H1 (cell line): ENCODE measurements around the gene PRRC1. TPM values are rescaled to one million over a fixed set of nuclear protein-coding genes. Genes with fewer than 3 reads are reported as not detected.

Experiments
- CTCF ChIA-PET: fragments of 300-600 bp; sonication (Branson Sonifier 250); formaldehyde crosslinking; loops from one replicate; lab custom pipeline; 2021; ENCODE audit not compliant: partially characterized antibody; lab: Charles Lee
- POLR2A ChIA-PET: fragments of 300-600 bp; sonication (Branson Sonifier 250); formaldehyde crosslinking; loops from one replicate; lab custom pipeline; 2021; ENCODE audit warnings: inconsistent platforms; ENCODE audit not compliant: partially characterized antibody; lab: Charles Lee
- DNase-seq, 2 experiments: peaks; one replicate each; pipeline versions ENCODE4 v3.0.0 to v3.0.0-alpha.2; 2010 to 2022; ENCODE audit warnings: low spot score in 2 of 2, low read depth in 1 of 2, mixed read lengths in 1 of 2
- FAIRE-seq: peaks from 2 replicates; lab custom pipeline; 2011; peaks lifted over from hg19 to GRCh38; lab: Jason Lieb, UNC
- H2AFZ ChIP-seq: 2 replicates; pipeline ENCODE4 v1.8.1; 2012; ENCODE audit warnings: low read length, inconsistent platforms
- H2AK5ac ChIP-seq: 2 replicates; pipeline ENCODE4 v1.6.1; 2013; ENCODE audit warnings: low read depth, low read length
- H2BK120ac ChIP-seq: replicated peaks from 2 replicates; pipeline ENCODE3; 2013; ENCODE audit warnings: low read depth, low read length, inconsistent platforms
- H2BK12ac ChIP-seq: 2 replicates; pipeline ENCODE4 v1.6.1; 2013; ENCODE audit warnings: low read depth, low read length
- H2BK15ac ChIP-seq: 2 replicates; pipeline ENCODE4 v1.6.1; 2013; ENCODE audit warnings: low read length
- H2BK20ac ChIP-seq: 2 replicates; pipeline ENCODE4 v1.6.1; 2013; ENCODE audit warnings: low read length
- H2BK5ac ChIP-seq: 2 replicates; pipeline ENCODE4 v1.6.1; 2013; ENCODE audit warnings: low read depth, low read length
- H3K14ac ChIP-seq: 2 replicates; pipeline ENCODE4 v1.6.1; 2013; ENCODE audit warnings: inconsistent platforms; ENCODE audit not compliant: insufficient read length
- H3K18ac ChIP-seq: 2 replicates; pipeline ENCODE4 v1.6.1; 2013; ENCODE audit warnings: low read length; ENCODE audit errors: extremely low read depth
- H3K23ac ChIP-seq: 2 replicates; pipeline ENCODE4 v1.6.1; 2013; ENCODE audit warnings: inconsistent platforms; ENCODE audit not compliant: insufficient read length
- H3K23me2 ChIP-seq: 2 replicates; pipeline ENCODE4 v1.6.1; 2013; ENCODE audit warnings: low read depth, low read length
- H3K27ac ChIP-seq: 2 replicates; pipeline ENCODE4 v1.6.1; 2011; ENCODE audit warnings: low read depth, low read length, inconsistent platforms
- H3K27me3 ChIP-seq, 4 experiments: replicated peaks in 1 of 4; 1 replicate in 1 of 4; 2 replicates in 3 of 4; pipeline versions ENCODE4 v1.6.1 to v1.8.1; 2011 to 2013; ENCODE audit warnings: low read length in 3 of 4, mild to moderate bottlenecking in 3 of 4, inconsistent platforms in 2 of 4, mixed read lengths in 2 of 4, moderate library complexity in 1 of 4; ENCODE audit not compliant: control insufficient read depth in 3 of 4, insufficient read depth in 3 of 4; ENCODE audit errors: extremely low read depth in 1 of 4
- H3K36me3 ChIP-seq, 4 experiments: 2 replicates each; pipeline versions ENCODE4 v1.6.1 to v1.8.1; 2011 to 2013; ENCODE audit warnings: mild to moderate bottlenecking in 4 of 4, low read length in 3 of 4, moderate library complexity in 2 of 4, control low read depth in 1 of 4, inconsistent platforms in 1 of 4; ENCODE audit not compliant: insufficient read depth in 4 of 4, control insufficient read depth in 2 of 4
- H3K4ac ChIP-seq: replicated peaks from 2 replicates; pipeline ENCODE3; 2013; ENCODE audit warnings: low read length, low read depth, mixed read lengths, inconsistent platforms; ENCODE audit not compliant: insufficient read length
- H3K4me1 ChIP-seq, 4 experiments: replicated peaks in 1 of 4; 1 replicate in 1 of 4; 2 replicates in 3 of 4; pipeline versions ENCODE4 v1.6.1 to v1.8.1; 2011 to 2013; ENCODE audit warnings: low read length in 3 of 4, inconsistent platforms in 2 of 4, mixed read lengths in 1 of 4; ENCODE audit not compliant: insufficient read depth in 4 of 4, control insufficient read depth in 3 of 4
- H3K4me2 ChIP-seq, 2 experiments: 2 replicates each; pipeline versions ENCODE4 v1.6.1 to v1.8.1; 2011 to 2013; ENCODE audit warnings: low read depth in 2 of 2, low read length in 2 of 2, control low read depth in 1 of 2, inconsistent platforms in 1 of 2, mild to moderate bottlenecking in 1 of 2; ENCODE audit not compliant: insufficient read depth in 1 of 2
- H3K4me3 ChIP-seq, 4 experiments: fragments of 200-600, 300-600 bp in 1 of 4; sonication (generic), shearing (Covaris generic), sonication (Bioruptor Twin) in 1 of 4; 2 replicates each; pipeline versions ENCODE4 v1.5.1 to v1.8.1; 2011 to 2016; ENCODE audit warnings: low read length in 4 of 4, low read depth in 3 of 4, control low read depth in 2 of 4, inconsistent platforms in 2 of 4, mild to moderate bottlenecking in 2 of 4, mixed read lengths in 1 of 4, moderate library complexity in 1 of 4; ENCODE audit not compliant: insufficient read depth in 2 of 4; ENCODE audit errors: extremely low read depth in 1 of 4
- H3K56ac ChIP-seq: replicated peaks from 2 replicates; pipeline ENCODE3; 2013; ENCODE audit warnings: low read depth, mild to moderate bottlenecking, mixed read lengths, low read length, inconsistent platforms; ENCODE audit not compliant: insufficient read length
- H3K79me1 ChIP-seq: 2 replicates; pipeline ENCODE4 v1.6.1; 2013; ENCODE audit warnings: low read depth, low read length, control low read depth
- H3K79me2 ChIP-seq, 2 experiments: 2 replicates each; pipeline versions ENCODE4 v1.6.1 to v1.8.1; 2012 to 2013; ENCODE audit warnings: low read length in 2 of 2, mild to moderate bottlenecking in 2 of 2, inconsistent platforms in 1 of 2; ENCODE audit not compliant: insufficient read depth in 2 of 2, control insufficient read depth in 1 of 2
- H3K9ac ChIP-seq, 4 experiments: replicated peaks in 1 of 4; 1 replicate in 1 of 4; 2 replicates in 3 of 4; pipeline versions ENCODE4 v1.6.1 to v1.8.1; 2011 to 2013; ENCODE audit warnings: low read depth in 3 of 4, low read length in 3 of 4, control low read depth in 2 of 4, mild to moderate bottlenecking in 2 of 4, moderate library complexity in 2 of 4, inconsistent platforms in 1 of 4; ENCODE audit errors: extremely low read depth in 1 of 4
- H3K9me3 ChIP-seq, 2 experiments: 2 replicates each; pipeline versions ENCODE4 v1.6.1 to v1.8.1; 2012 to 2013; ENCODE audit warnings: mild to moderate bottlenecking in 2 of 2, moderate library complexity in 2 of 2, control low read depth in 1 of 2, inconsistent platforms in 1 of 2, low read depth in 1 of 2, low read length in 1 of 2, mixed read lengths in 1 of 2; ENCODE audit not compliant: insufficient read depth in 2 of 2
- H4K20me1 ChIP-seq, 2 experiments: replicated peaks in 1 of 2; 2 replicates each; pipeline versions ENCODE3 to v1.8.1; 2011 to 2013; ENCODE audit warnings: inconsistent platforms in 2 of 2, low read length in 2 of 2, mild to moderate bottlenecking in 1 of 2; ENCODE audit not compliant: insufficient read depth in 2 of 2, control insufficient read depth in 1 of 2
- H4K5ac ChIP-seq: 2 replicates; pipeline ENCODE4 v1.6.1; 2013; ENCODE audit warnings: low read length, low read depth, mixed read lengths, inconsistent platforms; ENCODE audit not compliant: insufficient read length
- H4K8ac ChIP-seq: 2 replicates; pipeline ENCODE4 v1.8.0; 2013; ENCODE audit warnings: mild to moderate bottlenecking, moderate library complexity, low read length, inconsistent platforms; ENCODE audit not compliant: insufficient read depth; ENCODE audit errors: extremely low read depth
- H4K91ac ChIP-seq: replicated peaks from 2 replicates; pipeline ENCODE3; 2013; ENCODE audit warnings: low read length, mixed read lengths, inconsistent platforms; ENCODE audit not compliant: insufficient read length
- ATF2 ChIP-seq: IDR thresholded peaks from 2 replicates; pipeline ENCODE4 v1.6.1; 2012; ENCODE audit warnings: low read length, inconsistent platforms
- CBX5 ChIP-seq: fragments of 300-800, 300-1000 bp; sonication (generic); IDR thresholded peaks from 2 replicates; pipeline ENCODE4 v1.7.1; 2016; ENCODE audit warnings: antibody characterized with exemption, low read length, low read depth
- KDM4A ChIP-seq: IDR thresholded peaks from one replicate; pipeline ENCODE4 v1.7.1; 2012; ENCODE audit warnings: low read depth, mild to moderate bottlenecking, moderate library complexity, low read length, inconsistent platforms; ENCODE audit not compliant: severe bottlenecking
- NANOG ChIP-seq: IDR thresholded peaks from 2 replicates; pipeline ENCODE4 v1.6.1; 2011; ENCODE audit warnings: low read length, low read depth, mild to moderate bottlenecking, inconsistent platforms; ENCODE audit not compliant: insufficient read depth, poor library complexity, severe bottlenecking
- POLR2AphosphoS5 ChIP-seq: IDR thresholded peaks from 2 replicates; pipeline ENCODE4 v1.6.1; 2011; ENCODE audit warnings: low read depth, low read length
- RAD21 ChIP-seq, 2 experiments: IDR thresholded peaks in 1 of 2; conservative IDR thresholded peaks in 1 of 2; 2 replicates each; pipeline ENCODE4 v1.6.1; 2011; ENCODE audit warnings: low read depth in 2 of 2, low read length in 2 of 2, improper control_type of control experiment in 1 of 2, inconsistent platforms in 1 of 2, mild to moderate bottlenecking in 1 of 2, moderate library complexity in 1 of 2
- TBP ChIP-seq: IDR thresholded peaks from 2 replicates; pipeline ENCODE4 v1.6.1; 2011; ENCODE audit warnings: low read depth, low read length, improper control_type of control experiment
- TCF12 ChIP-seq: IDR thresholded peaks from 2 replicates; pipeline ENCODE4 v1.6.1; 2011; ENCODE audit warnings: low read depth, mild to moderate bottlenecking, low read length
- WGBS, 2 experiments: shearing (Covaris generic) in 1 of 2; methylation state at CpG; one replicate each; pipeline versions ENCODE4 v1.1.6 to v1.1.7; 2013 to 2015; ENCODE audit warnings: low lambda C conversion rate in 2 of 2, mixed read lengths in 2 of 2, inconsistent platforms in 1 of 2, low coverage in 1 of 2, missing lambda C conversion rate in 1 of 2; ENCODE audit not compliant: insufficient replicate concordance in 2 of 2, insufficient coverage in 1 of 2, insufficient read length in 1 of 2; ENCODE audit errors: extremely low coverage in 1 of 2, missing lambda C conversion rate in 1 of 2; 5-methylcytosine and 5-hydroxymethylcytosine counted together
- polyA plus RNA-seq, 7 experiments: library from polyadenylated mRNA; depleted of rRNA in 3 of 7; stranded (reverse) in 5 of 7; unstranded in 2 of 7; fragments of >200 nt in 5 of 7; fragments of 200-250 nt in 2 of 7; gene quantifications; 1 replicate in 5 of 7; 2 replicates in 1 of 7; 4 replicates in 1 of 7; pipeline versions ENCODE4 v1.2.1 to v1.2.3, GENCODE V29; 2011 to 2013; ENCODE audit warnings: missing spikeins in 2 of 7, mixed read lengths in 2 of 7
- total RNA-seq: library from RNA; stranded (reverse); fragmentation: NEBNext Ultra II Directional; extraction: Animal tissue kit (Norgen Biotek cat#: 25700); gene quantifications from 2 replicates; pipeline ENCODE4 v1.2.1, GENCODE V29; 2021

Gene PRRC1
- total and polyA plus RNA-seq, 2 of the 8 experiments (the other 6 are each of a cell fraction or from before 2014, with no cell fraction given) = 54.6 to 78.6 TPM

GRCh38 chr5:127515693-127516440, 1.6 kb upstream of the PRRC1 start:
- peaks cover 3 to 6% of the 10 kb centered on the region in 2 experiments for H4K20me1 ChIP-seq
- H2BK5ac ChIP-seq = no peak overlapping the region
- H3K27ac ChIP-seq = no peak overlapping the region
- WGBS, 2 experiments = 93% methylated on average over 10 of the region's 10 CpGs; no CpG with 5 or more reads in 1 of the 2 experiments
- H3K14ac ChIP-seq = no peak overlapping the region
- H2AK5ac ChIP-seq = no peak overlapping the region
- no peak overlapping the region for H3K18ac ChIP-seq
- H3K36me3 ChIP-seq = peaks cover 0 to 8% (median 0%) of the 10 kb centered on the region in 4 experiments; a peak in 1 of 8 replicates
- H3K27me3 ChIP-seq = no peaks in the 10 kb centered on the region
- no peak overlapping the region for H3K4me2 ChIP-seq
- no peak overlapping the region for H3K56ac ChIP-seq
- no peak for DNase-seq
- no peak overlapping the region for H2BK15ac ChIP-seq
- H2BK20ac ChIP-seq = no peak overlapping the region
- no peak overlapping the region for H2BK12ac ChIP-seq
- no peaks in the 10 kb centered on the region for H3K79me1 ChIP-seq
- no peak overlapping the region for H3K4me3 ChIP-seq
- H3K4ac ChIP-seq = no peak overlapping the region
- no peak for FAIRE-seq
- no peak overlapping the region for H4K91ac ChIP-seq
- CTCF ChIA-PET = interaction anchor here (0.7 to 1.2 kb wide), 3 partner anchors 23 to 242 kb away, joined by 3 read pairs; no protein-coding TSS in a partner anchor
- no peak overlapping the region for H2BK120ac ChIP-seq
- no peak overlapping the region for H3K23ac ChIP-seq
- H3K23me2 ChIP-seq = peaks cover 5% of the 10 kb centered on the region
- H3K9me3 ChIP-seq = no peaks in the 10 kb centered on the region
- H3K9ac ChIP-seq = no peak overlapping the region
- POLR2A ChIA-PET = interaction anchor here (1.6 kb wide), 1 partner anchor 8 kb away, joined by 5 read pairs; no protein-coding TSS in a partner anchor
- H3K79me2 ChIP-seq = peaks cover 16 to 31% of the 10 kb centered on the region in 2 experiments
- H4K8ac ChIP-seq = no peak overlapping the region
- H4K5ac ChIP-seq = no peak overlapping the region
- TF ChIP-seq POLR2AphosphoS5 (no peak), ATF2 (no peak), TBP (no peak), TCF12 (no peak), NANOG (no peak), RAD21 (IDR thresholded peaks at IDR 0.05 in 1 of 2, conservative IDR thresholded peaks at IDR 0.05 in 1 of 2; ENCODE audit: low read depth in 2 of 2, low read length in 2 of 2) (no peak), KDM4A (no peak), CBX5 (no peak)
- H2AFZ ChIP-seq = no peak overlapping the region
- H3K4me1 ChIP-seq = peaks cover 0 to 3% (median 1%) of the 10 kb centered on the region in 4 experiments; a peak in 2 of 7 replicates
